Measurements from ENCODE around the gene PHLDB1. TPM values are rescaled to one million over a fixed set of nuclear protein-coding genes. Genes with fewer than 3 reads are reported as not detected.

The PHLDB1 gene
- total RNA-seq, 1 experiment from 2014 or later, result 36.2 TPM

- ATAC-seq (no peak), DNase-seq (ENCODE audit: low read depth, low spot score) (no peak)
- Histone ChIP-seq H3K4me1 (ENCODE audit: control insufficient read depth in 1 of 2, insufficient read depth in 2 of 2, low read length in 2 of 2) (peaks cover 7 to 16% of the 10 kb centered on the region in 2 experiments; a peak in 3 of 4 replicates), H4K20me1 (ENCODE audit: insufficient read depth) (no peaks in the 10 kb centered on the region), H3K27me3 (ENCODE audit: insufficient read depth, low read length) (no peaks in the 10 kb centered on the region), H3K36me3 (ENCODE audit: control insufficient read depth in 1 of 2, insufficient read depth in 2 of 2, low read length in 2 of 2) (no peaks in the 10 kb centered on the region; a peak in 1 of 4 replicates), H3K9me2 (ENCODE audit: insufficient read depth) (no peaks in the 10 kb centered on the region), H3K4me3 (replicated peaks in 1 of 2; ENCODE audit: low read depth in 1 of 2, low read length in 2 of 2) (no peak overlapping the region), H2AFZ (ENCODE audit: low read depth, low read length, poor library complexity, severe bottlenecking) (no peak overlapping the region), H3K79me2 (ENCODE audit: insufficient read depth, low read length) (no peaks in the 10 kb centered on the region), H3K27ac (ENCODE audit: low read depth, low read length) (no peak overlapping the region), H3K9ac (ENCODE audit: low read length) (no peak overlapping the region), H3K4me2 (ENCODE audit: low read length) (peak overlapping the region; percentile 44; the same call in 1 of the 2 replicates), H3K9me3 (ENCODE audit: control insufficient read depth in 1 of 2, insufficient read depth in 1 of 2, low read depth in 1 of 2, low read length in 2 of 2) (no peaks in the 10 kb centered on the region)
- RAD21 ChIA-PET (ENCODE audit: low non-redundant PET in 1 of 2, low total read pairs in 2 of 2, uncharacterized antibody in 2 of 2, unreplicated experiment in 2 of 2), result no interaction called here
- intact Hi-C loops (cut with micrococcal nuclease), result loop anchor here (1.0 to 2.0 kb wide), 2 partner anchors 53 to 65 kb away; partner anchors contain the start of gene PHLDB1
- POLR2A ChIA-PET, result no interaction called here
- BruUV-seq (replicated peaks), result no TSS peak
- TF ChIP-seq ZBTB33 (IDR thresholded peaks at IDR 0.05; ENCODE audit: extremely low read depth, insufficient replicate concordance, low read length), result no peak
- TF ChIP-seq RAD21 (IDR thresholded peaks at IDR 0.05; ENCODE audit: low read depth), result no peak
- no peak for TF ChIP-seq CBX3 (IDR thresholded peaks at IDR 0.05; ENCODE audit: low read depth)
- no peak for TF ChIP-seq ZFX (IDR thresholded peaks at IDR 0.05)
- TF ChIP-seq CTCF (IDR thresholded peaks at IDR 0.05 in 2 of 3, conservative IDR thresholded peaks at IDR 0.05 in 1 of 3; ENCODE audit: borderline replicate concordance in 1 of 3, insufficient read depth in 1 of 3, low read depth in 2 of 3, low read length in 2 of 3), result no peak
- no peak for TF ChIP-seq ZNF274 (IDR thresholded peaks at IDR 0.05; ENCODE audit: low read depth, low read length)
- no peak for TF ChIP-seq SRF (IDR thresholded peaks at IDR 0.05; ENCODE audit: low read depth)
- no peak for TF ChIP-seq SIN3A (IDR thresholded peaks at IDR 0.05; ENCODE audit: low read depth)
- TF ChIP-seq POLR2A (IDR thresholded peaks at IDR 0.05; ENCODE audit: borderline replicate concordance, extremely low read depth, insufficient read depth, insufficient read length), result no peak
- no peak for TF ChIP-seq EGR1 (IDR thresholded peaks at IDR 0.05; ENCODE audit: low read depth)
- TF ChIP-seq POLR2AphosphoS5 (IDR thresholded peaks at IDR 0.05; ENCODE audit: low read depth, low read length), result no peak
- TF ChIP-seq TCF7L2 (IDR thresholded peaks at IDR 0.05; ENCODE audit: borderline replicate concordance, extremely low read depth, insufficient read depth, insufficient read length), result no peak
- TF ChIP-seq ELF1 (IDR thresholded peaks at IDR 0.05; ENCODE audit: borderline replicate concordance, low read depth), result no peak
- no peak for TF ChIP-seq FOSL1 (IDR thresholded peaks at IDR 0.05; ENCODE audit: low read depth)
- TF ChIP-seq JUND (IDR thresholded peaks at IDR 0.05), result no peak
- no peak for TF ChIP-seq CEBPB (IDR thresholded peaks at IDR 0.05; ENCODE audit: low read depth)
- CTCF ChIA-PET, result interaction anchor here (0.9 to 2.6 kb wide), 3 partner anchors 14 to 65 kb away, joined by 3 to 8 read pairs (median 4); no protein-coding TSS in a partner anchor
These were observed 52.7 kb downstream of the PHLDB1 start for GRCh38 chr11:118659953-118660680.

All from HCT116 (cell line).